HG03457 (cell line): ENCODE measurements around the gene THBS1.

Source experiments
- ATAC-seq: cut with Tn5 transposase; IDR thresholded peaks from one replicate; pipeline ENCODE4 v1.9.1; 2021; ENCODE audit warnings: moderate number of reproducible peaks; ENCODE audit not compliant: unreplicated experiment

THBS1 gene

GRCh38 chr15:39587731-39588530 lies 7.1 kb downstream of the THBS1 start:
- ATAC-seq, result no peak

- no peak for ATAC-seq
Measured at GRCh38 chr15:39588531-39589192, 7.8 kb downstream of the THBS1 start.

- no peak for ATAC-seq
Measured at GRCh38 chr15:39589193-39589814, 8.4 kb downstream of the THBS1 start.

- no peak for ATAC-seq
Measured at GRCh38 chr15:39589815-39590644, 9.2 kb downstream of the THBS1 start.

- ATAC-seq, result no peak
Measured at GRCh38 chr15:39591141-39591895, 10.4 kb downstream of the THBS1 start.

- no peak for ATAC-seq
Measured at GRCh38 chr15:39591896-39592315, 11.0 kb downstream of the THBS1 start.

- no peak for ATAC-seq
Measured at GRCh38 chr15:39592500-39592899, 11.6 kb downstream of the THBS1 start.

- ATAC-seq, result no peak
Measured at GRCh38 chr15:39593071-39593655, 12.3 kb downstream of the THBS1 start.

- no peak for ATAC-seq
Measured at GRCh38 chr15:39593656-39594445, 13.0 kb downstream of the THBS1 start.

- ATAC-seq, result no peak
Measured at GRCh38 chr15:39594446-39595337, 13.8 kb downstream of the THBS1 start.

- no peak for ATAC-seq
Measured at GRCh38 chr15:39595338-39596221, 14.7 kb downstream of the THBS1 start.

GRCh38 chr15:39596358-39597051 lies 15.6 kb downstream of the THBS1 start:
- ATAC-seq, result no peak

- no peak for ATAC-seq
Measured at GRCh38 chr15:39597336-39597735, 16.5 kb downstream of the THBS1 start.

GRCh38 chr15:39597751-39598185 lies 16.9 kb downstream of the THBS1 start:
- no peak for ATAC-seq

GRCh38 chr15:39598186-39598850 lies 17.4 kb downstream of the THBS1 start:
- ATAC-seq, result no peak
